ENCODE measurements around the gene EMC6.

DNA sequence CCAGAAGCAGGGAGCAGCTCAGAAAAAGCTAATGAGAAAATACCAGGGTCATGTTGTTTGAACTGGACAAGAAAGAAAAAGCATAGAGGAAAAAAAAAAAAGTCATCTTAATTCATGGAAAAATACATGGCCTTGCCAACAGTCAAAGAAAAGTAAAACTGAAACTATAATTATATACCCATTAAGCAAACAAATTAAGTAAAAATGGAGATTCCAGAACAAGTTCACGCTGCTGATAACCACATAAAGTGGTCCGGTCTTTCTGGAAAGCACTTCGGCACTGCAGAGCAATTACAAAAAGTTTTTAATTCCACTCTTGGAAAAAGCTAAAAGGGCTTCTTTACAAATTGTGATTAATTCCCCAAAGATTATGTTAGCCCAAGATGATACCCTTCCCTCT is 39.8 kb downstream of the EMC6 start:
- TF ChIP-seq CTCF (conservative IDR thresholded peaks at IDR 0.05; ENCODE audit: low read depth, low read length) (no peak), POLR2A (IDR thresholded peaks at IDR 0.05; ENCODE audit: low read depth, low read length) (no peak), CHD1 (IDR thresholded peaks at IDR 0.05; ENCODE audit: low read depth, low read length) (no peak), FOS (IDR thresholded peaks at IDR 0.05; ENCODE audit: low read depth, low read length) (no peak), BHLHE40 (IDR thresholded peaks at IDR 0.05; ENCODE audit: low read depth, low read length) (no peak), RAD21 (IDR thresholded peaks at IDR 0.05; ENCODE audit: low read length) (no peak), MAFK (IDR thresholded peaks at IDR 0.05; ENCODE audit: low read depth, low read length) (no peak)
